ENCODE results near the gene LGALS9. TPM values are rescaled to one million over a fixed set of nuclear protein-coding genes. Genes with fewer than 3 reads are reported as not detected.
"Not testable (repeated sequence)": the region's sequence is repeated elsewhere in the genome, so short reads cannot be mapped to it uniquely, and the experiment has no call there.

The LGALS9 gene
- polyA plus RNA-seq, 4 donors = 31.0 to 240 (median 68.4) TPM

GRCh38 chr17:27666831-27667560 lies 36.0 kb downstream of the LGALS9 start:
- Histone ChIP-seq H3K27me3 (ENCODE audit: control insufficient read depth in 3 of 3, insufficient read depth in 3 of 3, low read length in 3 of 3) (no peaks in the 10 kb centered on the region), H3K36me3 (ENCODE audit: control insufficient read depth in 3 of 3, insufficient read depth in 2 of 3, low read depth in 1 of 3, low read length in 3 of 3) (no peaks in the 10 kb centered on the region), H3K27ac (ENCODE audit: low read depth in 1 of 3, low read length in 2 of 3) (no peak overlapping the region), H3K9me3 (ENCODE audit: control insufficient read depth in 2 of 2, insufficient read depth in 1 of 2, low read depth in 1 of 2, low read length in 1 of 2) (no peaks in the 10 kb centered on the region), H3K4me3 (ENCODE audit: low read depth in 1 of 3, low read length in 3 of 3) (no peak overlapping the region), H3K4me1 (ENCODE audit: control insufficient read depth in 3 of 3, insufficient read depth in 2 of 3, low read depth in 1 of 3, low read length in 2 of 3) (no peaks in the 10 kb centered on the region)
- 83 to 88% (median 87%) methylated on average over 11 of the region's 11 CpGs for WGBS, 3 donors
- DNase-seq (no peak), FAIRE-seq (no peak)

DNA sequence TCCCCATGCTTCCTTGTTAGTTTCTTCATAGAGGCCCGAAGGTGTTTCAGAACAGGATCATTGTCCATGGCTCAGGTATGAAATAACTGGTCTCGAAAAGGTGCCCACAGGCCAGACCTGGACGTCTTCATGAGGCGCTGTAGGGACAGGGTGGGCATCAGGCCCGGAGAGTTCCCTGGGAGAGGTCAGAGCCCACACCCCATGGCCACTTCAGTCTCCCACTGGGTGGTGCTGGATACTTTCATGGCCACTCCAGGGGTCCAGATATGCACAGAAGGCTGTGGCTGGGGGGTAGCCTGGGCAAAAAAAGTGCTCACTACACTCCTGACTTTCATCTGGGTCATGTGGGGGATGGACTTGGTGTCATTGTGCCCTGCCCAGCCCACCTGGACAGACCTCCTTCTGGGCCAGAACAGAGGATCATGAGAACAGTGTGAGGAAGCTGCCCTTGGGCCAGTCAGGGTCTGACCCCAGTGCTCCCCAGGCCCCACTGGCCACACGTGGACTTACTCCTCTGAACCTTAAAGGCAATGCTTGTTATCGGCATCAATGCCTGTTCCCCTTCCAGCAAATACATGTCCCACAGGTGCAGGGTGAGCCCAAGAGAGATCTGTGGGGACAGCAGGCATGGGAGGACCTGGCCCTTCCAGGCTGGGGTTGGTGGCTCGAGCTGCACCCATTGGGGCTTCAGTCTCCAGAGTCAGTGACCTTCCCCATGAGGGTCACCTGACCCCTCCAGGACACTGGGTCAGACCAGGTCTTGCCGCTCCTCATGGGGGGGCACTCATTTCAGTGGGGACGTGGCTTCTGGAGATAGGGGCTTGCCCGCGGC lies 36.9 kb downstream of the LGALS9 start:
- DNase-seq = no peak
- Histone ChIP-seq H3K4me3 (ENCODE audit: low read depth in 1 of 3, low read length in 3 of 3) (no peak overlapping the region), H3K36me3 (ENCODE audit: control insufficient read depth in 3 of 3, insufficient read depth in 2 of 3, low read depth in 1 of 3, low read length in 3 of 3) (no peaks in the 10 kb centered on the region), H3K9me3 (ENCODE audit: control insufficient read depth in 2 of 2, insufficient read depth in 1 of 2, low read depth in 1 of 2, low read length in 1 of 2) (no peaks in the 10 kb centered on the region), H3K27ac (ENCODE audit: low read depth in 1 of 3, low read length in 2 of 3) (no peak overlapping the region), H3K4me1 (ENCODE audit: control insufficient read depth in 3 of 3, insufficient read depth in 2 of 3, low read depth in 1 of 3, low read length in 2 of 3) (no peaks in the 10 kb centered on the region), H3K27me3 (ENCODE audit: control insufficient read depth in 3 of 3, insufficient read depth in 3 of 3, low read length in 3 of 3) (no peaks in the 10 kb centered on the region)
- 85 to 88% (median 87%) methylated on average over 12 of the region's 12 CpGs for WGBS, 3 donors
- no peak for FAIRE-seq

DNA sequence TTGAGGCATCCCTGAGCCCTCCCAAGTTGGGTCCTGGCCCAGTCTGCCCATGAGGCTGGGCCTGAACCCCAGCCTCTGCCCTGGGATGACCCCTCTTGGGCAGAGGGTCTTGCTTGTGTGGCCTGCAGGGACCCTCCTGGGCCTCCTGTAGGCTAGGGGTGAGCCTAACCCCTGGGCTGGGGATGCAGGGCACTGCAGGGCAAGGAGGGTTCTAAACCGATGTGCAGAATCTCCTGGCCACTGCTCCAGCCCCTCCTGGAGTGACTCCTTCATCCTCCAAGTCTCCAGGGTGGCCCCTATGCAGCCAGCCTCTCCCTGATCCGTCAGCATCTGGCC lies 37.5 kb downstream of the LGALS9 start:
- no peaks in the 10 kb centered on the region for H3K4me1 ChIP-seq (ENCODE audit: control insufficient read depth in 3 of 3, insufficient read depth in 2 of 3, low read depth in 1 of 3, low read length in 2 of 3)
- H3K27ac ChIP-seq (ENCODE audit: low read depth in 1 of 3, low read length in 2 of 3) = no peak overlapping the region
- DNase-seq (no peak), FAIRE-seq (no peak)
- H3K36me3 ChIP-seq (ENCODE audit: control insufficient read depth in 3 of 3, insufficient read depth in 2 of 3, low read depth in 1 of 3, low read length in 3 of 3) = no peaks in the 10 kb centered on the region
- no peaks in the 10 kb centered on the region for H3K27me3 ChIP-seq (ENCODE audit: control insufficient read depth in 3 of 3, insufficient read depth in 3 of 3, low read length in 3 of 3)
- H3K4me3 ChIP-seq (ENCODE audit: low read depth in 1 of 3, low read length in 3 of 3) = no peak overlapping the region
- 73 to 91% (median 79%) methylated on average over 2 of the region's 2 CpGs for WGBS, 3 donors
- no peaks in the 10 kb centered on the region for H3K9me3 ChIP-seq (ENCODE audit: control insufficient read depth in 2 of 2, insufficient read depth in 1 of 2, low read depth in 1 of 2, low read length in 1 of 2)

- FAIRE-seq (no peak), DNase-seq (no peak)
- Histone ChIP-seq H3K4me3 (ENCODE audit: low read depth in 1 of 3, low read length in 3 of 3) (no peak overlapping the region), H3K27ac (ENCODE audit: low read depth in 1 of 3, low read length in 2 of 3) (no peak overlapping the region), H3K9me3 (ENCODE audit: control insufficient read depth in 2 of 2, insufficient read depth in 1 of 2, low read depth in 1 of 2, low read length in 1 of 2) (no peaks in the 10 kb centered on the region), H3K27me3 (ENCODE audit: control insufficient read depth in 3 of 3, insufficient read depth in 3 of 3, low read length in 3 of 3) (no peaks in the 10 kb centered on the region), H3K4me1 (ENCODE audit: control insufficient read depth in 3 of 3, insufficient read depth in 2 of 3, low read depth in 1 of 3, low read length in 2 of 3) (no peaks in the 10 kb centered on the region), H3K36me3 (ENCODE audit: control insufficient read depth in 3 of 3, insufficient read depth in 2 of 3, low read depth in 1 of 3, low read length in 3 of 3) (no peaks in the 10 kb centered on the region)
- WGBS, 3 donors = 89 to 90% (median 90%) methylated on average over 7 of the region's 7 CpGs
Measured at GRCh38 chr17:27669136-27669535, 38.1 kb downstream of the LGALS9 start.

DNA sequence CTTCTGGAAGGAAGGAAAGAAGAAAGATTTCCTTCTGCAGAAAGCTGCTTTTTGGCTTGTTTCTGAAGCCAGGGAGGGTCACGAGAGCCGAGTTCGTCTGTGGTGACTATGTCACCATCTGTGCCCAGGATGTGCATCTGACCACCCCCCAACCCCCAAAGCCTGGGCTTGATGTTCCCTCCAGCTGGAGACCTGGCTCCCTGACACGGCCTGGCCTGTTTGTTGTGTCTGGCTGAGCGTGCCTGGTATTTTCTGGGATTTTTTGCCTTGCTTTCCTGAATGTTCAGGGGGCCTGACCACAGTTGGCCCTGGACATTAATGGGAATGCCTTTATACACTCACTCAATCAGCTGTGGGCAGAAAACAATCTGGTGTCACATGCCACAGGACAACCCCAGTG lies 38.9 kb downstream of the LGALS9 start:
- no peak for DNase-seq
- H3K4me3 ChIP-seq (ENCODE audit: low read depth in 1 of 3, low read length in 3 of 3) = no peak overlapping the region
- H3K27me3 ChIP-seq (ENCODE audit: control insufficient read depth in 3 of 3, insufficient read depth in 3 of 3, low read length in 3 of 3) = no peaks in the 10 kb centered on the region
- H3K4me1 ChIP-seq (ENCODE audit: control insufficient read depth in 3 of 3, insufficient read depth in 2 of 3, low read depth in 1 of 3, low read length in 2 of 3) = no peaks in the 10 kb centered on the region
- no peak overlapping the region for H3K27ac ChIP-seq (ENCODE audit: low read depth in 1 of 3, low read length in 2 of 3)
- H3K9me3 ChIP-seq (ENCODE audit: control insufficient read depth in 2 of 2, insufficient read depth in 1 of 2, low read depth in 1 of 2, low read length in 1 of 2) = no peaks in the 10 kb centered on the region
- FAIRE-seq = no peak
- 73 to 86% (median 79%) methylated on average over 5 of the region's 5 CpGs for WGBS, 3 donors
- no peaks in the 10 kb centered on the region for H3K36me3 ChIP-seq (ENCODE audit: control insufficient read depth in 3 of 3, insufficient read depth in 2 of 3, low read depth in 1 of 3, low read length in 3 of 3)

DNA sequence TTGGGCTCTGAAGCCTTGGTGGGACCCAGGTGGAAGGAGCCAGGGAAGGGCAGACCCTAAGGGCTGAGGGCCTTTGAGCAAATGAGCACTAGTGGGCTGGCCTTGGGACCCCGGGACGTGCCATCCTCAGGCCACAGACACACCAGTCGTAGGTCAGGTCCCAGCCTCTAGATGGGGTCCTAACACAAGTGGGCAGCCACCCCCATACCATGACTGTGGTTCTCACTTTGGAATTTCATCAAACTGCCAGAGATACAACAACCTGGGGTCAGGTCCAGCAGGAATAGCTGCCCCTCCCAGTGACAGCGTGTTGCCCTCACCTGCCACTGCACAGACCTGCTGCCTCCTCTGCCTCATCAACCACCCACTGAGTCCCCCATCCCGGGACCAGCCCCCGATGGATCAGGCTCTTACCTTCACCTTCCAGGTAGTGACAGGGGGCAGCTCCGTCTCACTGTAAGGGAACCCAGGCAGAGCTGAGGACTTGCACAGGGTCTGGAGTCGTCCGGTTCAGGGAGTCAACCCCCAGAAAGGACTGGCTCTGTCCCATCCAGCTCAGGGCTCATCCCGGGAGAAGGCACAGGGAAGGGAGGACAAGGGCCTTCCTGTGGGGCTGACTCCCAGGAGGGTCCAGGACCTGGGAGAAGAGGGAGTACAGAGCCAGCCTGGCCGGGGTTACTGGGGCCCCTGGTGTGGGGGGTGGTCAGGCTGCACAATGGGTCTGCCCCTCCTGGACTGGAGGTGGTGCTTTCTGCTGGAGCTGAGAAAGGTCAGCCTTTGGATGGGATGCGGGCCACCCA lies 40.0 kb downstream of the LGALS9 start:
- no peaks in the 10 kb centered on the region for H3K27me3 ChIP-seq (ENCODE audit: control insufficient read depth in 3 of 3, insufficient read depth in 3 of 3, low read length in 3 of 3)
- DNase-seq (no peak), FAIRE-seq (no peak)
- H3K27ac ChIP-seq (ENCODE audit: low read depth in 1 of 3, low read length in 2 of 3) = no peak overlapping the region
- 81 to 83% (median 82%) methylated on average over 12 of the region's 12 CpGs for WGBS, 3 donors
- H3K4me1 ChIP-seq (ENCODE audit: control insufficient read depth in 3 of 3, insufficient read depth in 2 of 3, low read depth in 1 of 3, low read length in 2 of 3) = no peaks in the 10 kb centered on the region
- H3K36me3 ChIP-seq (ENCODE audit: control insufficient read depth in 3 of 3, insufficient read depth in 2 of 3, low read depth in 1 of 3, low read length in 3 of 3) = no peaks in the 10 kb centered on the region
- no peak overlapping the region for H3K4me3 ChIP-seq (ENCODE audit: low read depth in 1 of 3, low read length in 3 of 3)
- no peaks in the 10 kb centered on the region for H3K9me3 ChIP-seq (ENCODE audit: control insufficient read depth in 2 of 2, insufficient read depth in 1 of 2, low read depth in 1 of 2, low read length in 1 of 2)

- Histone ChIP-seq H3K4me3 (ENCODE audit: low read depth in 1 of 3, low read length in 3 of 3) (no peak overlapping the region), H3K27ac (ENCODE audit: low read depth in 1 of 3, low read length in 2 of 3) (no peak overlapping the region), H3K36me3 (ENCODE audit: control insufficient read depth in 3 of 3, insufficient read depth in 2 of 3, low read depth in 1 of 3, low read length in 3 of 3) (no peaks in the 10 kb centered on the region), H3K4me1 (ENCODE audit: control insufficient read depth in 3 of 3, insufficient read depth in 2 of 3, low read depth in 1 of 3, low read length in 2 of 3) (no peaks in the 10 kb centered on the region), H3K27me3 (ENCODE audit: control insufficient read depth in 3 of 3, insufficient read depth in 3 of 3, low read length in 3 of 3) (no peaks in the 10 kb centered on the region), H3K9me3 (ENCODE audit: control insufficient read depth in 2 of 2, insufficient read depth in 1 of 2, low read depth in 1 of 2, low read length in 1 of 2) (no peaks in the 10 kb centered on the region)
- 84 to 94% (median 93%) methylated on average over 2 of the region's 2 CpGs for WGBS, 3 donors
- no peak for DNase-seq
- FAIRE-seq = no peak
Measured at GRCh38 chr17:27671591-27671910, 40.6 kb downstream of the LGALS9 start.

GRCh38 chr17:27671977-27672480 lies 41.0 kb downstream of the LGALS9 start:
- not testable (repeated sequence) for H3K4me3 ChIP-seq (ENCODE audit: low read depth in 1 of 3, low read length in 3 of 3); DNase-seq

More at GRCh38 chr17:27671977-27672480, 41.0 kb downstream of the LGALS9 start:
- not testable (repeated sequence) for H3K27ac ChIP-seq (ENCODE audit: low read depth in 1 of 3, low read length in 2 of 3); H3K27me3 ChIP-seq (ENCODE audit: control insufficient read depth in 3 of 3, insufficient read depth in 3 of 3, low read length in 3 of 3); H3K36me3 ChIP-seq (ENCODE audit: control insufficient read depth in 3 of 3, insufficient read depth in 2 of 3, low read depth in 1 of 3, low read length in 3 of 3); H3K4me1 ChIP-seq (ENCODE audit: control insufficient read depth in 3 of 3, insufficient read depth in 2 of 3, low read depth in 1 of 3, low read length in 2 of 3); FAIRE-seq; H3K9me3 ChIP-seq (ENCODE audit: control insufficient read depth in 2 of 2, insufficient read depth in 1 of 2, low read depth in 1 of 2, low read length in 1 of 2)
- WGBS, 3 donors = 60 to 68% (median 61%) methylated on average over 6 of the region's 6 CpGs

Data from small intestine (tissue), 7 donors.